Activated CD4-positive, alpha-beta T cell treated with anti-CD3 and anti-CD28 coated beads for 48 hours (primary cell): ENCODE measurements around the gene SLC12A4.
A peak's percentile ranks its signal among the peaks of the same experiment; 100 is the strongest.
"Not testable (repeated sequence)": the region's sequence is repeated elsewhere in the genome, so short reads cannot be mapped to it uniquely, and the experiment has no call there.

Source experiments
- DNase-seq: peaks from one replicate; pipeline ENCODE4 v3.0.0-alpha.2; 2020

SLC12A4 gene

DNA sequence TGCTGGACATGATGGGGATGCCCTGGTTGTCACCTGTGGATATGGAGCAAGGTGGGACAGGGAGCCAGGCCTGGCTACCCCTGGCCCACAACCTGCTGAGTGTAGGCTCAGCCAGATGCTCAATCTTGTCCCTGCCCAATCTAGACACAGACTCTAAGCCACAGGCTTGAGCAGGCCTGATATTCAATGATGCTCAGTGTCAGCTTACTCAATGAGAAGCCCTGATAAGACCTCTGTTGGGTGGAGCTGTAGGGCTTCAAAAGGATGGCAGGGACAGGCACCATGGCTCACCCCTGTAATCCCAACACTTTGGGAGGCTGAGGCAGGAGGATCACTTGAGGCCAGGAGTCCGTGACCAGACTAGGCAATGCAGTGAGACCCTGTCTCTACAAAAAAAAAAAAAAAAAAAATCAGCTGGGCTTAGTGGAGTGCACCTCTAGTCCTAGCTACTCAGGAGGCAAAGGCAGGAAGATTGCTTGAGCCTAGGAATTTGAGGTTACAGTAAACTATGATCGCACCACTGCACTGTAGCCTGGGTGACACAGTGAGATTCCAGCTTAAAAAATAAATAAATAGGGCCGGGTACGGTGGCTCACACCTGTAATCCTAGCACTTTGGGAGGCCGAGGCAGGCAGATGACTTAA is 27.9 kb downstream of the SLC12A4 start:
- no peak for DNase-seq

DNA sequence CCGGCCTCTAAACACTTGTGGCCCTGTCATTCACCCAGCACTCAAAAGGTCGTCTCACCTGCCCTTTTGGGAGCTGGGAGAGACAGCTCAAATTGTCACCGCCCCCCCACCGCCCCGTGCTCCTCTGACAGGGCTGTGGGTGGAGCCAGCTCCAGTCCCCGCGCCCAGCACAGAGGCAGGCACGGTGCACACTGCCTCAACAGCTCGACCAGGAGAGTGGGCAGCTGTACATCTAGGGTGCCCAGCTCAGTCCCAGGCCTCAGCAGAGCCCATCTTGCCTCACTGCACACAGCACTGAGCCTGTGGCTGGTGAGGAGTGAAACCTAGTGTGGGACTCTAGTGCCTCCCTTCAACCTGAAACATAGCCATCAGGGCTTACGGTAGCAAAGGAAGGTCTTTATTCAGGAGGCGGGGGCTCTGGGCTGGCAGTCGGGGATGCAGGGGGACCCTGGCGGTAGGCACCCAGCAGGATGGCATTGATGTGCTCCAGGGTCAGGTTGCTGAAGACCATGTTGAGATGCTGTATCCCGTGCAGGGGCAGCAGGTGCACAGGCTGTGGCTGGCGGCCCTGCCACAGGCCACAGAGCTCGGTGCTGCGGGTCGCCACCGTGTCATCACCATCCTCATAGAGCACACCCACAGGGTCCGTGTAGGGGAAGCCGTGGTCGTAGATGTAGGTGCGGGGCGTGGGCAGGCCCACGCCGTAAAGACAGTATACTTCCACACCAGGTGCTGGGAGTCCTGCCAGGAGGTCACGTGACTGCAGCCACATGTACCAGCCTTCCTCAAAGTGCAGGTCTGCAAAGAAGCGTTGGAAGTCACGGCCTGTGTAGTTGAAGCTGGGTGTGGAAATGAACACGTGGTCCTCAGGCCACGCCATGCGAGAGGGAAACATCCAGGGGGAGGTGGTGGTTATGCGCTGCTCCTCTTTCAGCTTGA is 28.7 kb downstream of the SLC12A4 start:
- peak; percentile 77 for DNase-seq

DNA sequence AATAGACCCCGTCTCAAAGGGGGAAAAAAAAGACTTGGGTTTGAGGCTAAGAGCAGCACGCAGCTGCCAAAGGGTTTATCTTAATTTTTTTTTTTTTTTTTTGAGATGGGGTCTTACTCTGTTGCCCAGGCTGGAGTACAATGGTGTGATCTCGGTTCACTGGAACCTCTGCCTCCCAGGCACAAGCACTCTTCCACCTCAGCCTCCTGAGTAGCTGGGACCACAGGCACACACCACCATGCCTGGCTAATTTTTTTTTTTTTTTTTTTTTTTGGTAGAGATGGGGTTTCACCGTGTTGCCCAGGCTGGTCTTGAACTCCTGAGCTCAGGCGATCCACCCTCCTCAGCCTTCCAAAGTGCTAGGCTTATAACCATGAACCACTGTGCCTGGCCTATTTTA is 30.7 kb downstream of the SLC12A4 start:
- not testable (repeated sequence) for DNase-seq

DNA sequence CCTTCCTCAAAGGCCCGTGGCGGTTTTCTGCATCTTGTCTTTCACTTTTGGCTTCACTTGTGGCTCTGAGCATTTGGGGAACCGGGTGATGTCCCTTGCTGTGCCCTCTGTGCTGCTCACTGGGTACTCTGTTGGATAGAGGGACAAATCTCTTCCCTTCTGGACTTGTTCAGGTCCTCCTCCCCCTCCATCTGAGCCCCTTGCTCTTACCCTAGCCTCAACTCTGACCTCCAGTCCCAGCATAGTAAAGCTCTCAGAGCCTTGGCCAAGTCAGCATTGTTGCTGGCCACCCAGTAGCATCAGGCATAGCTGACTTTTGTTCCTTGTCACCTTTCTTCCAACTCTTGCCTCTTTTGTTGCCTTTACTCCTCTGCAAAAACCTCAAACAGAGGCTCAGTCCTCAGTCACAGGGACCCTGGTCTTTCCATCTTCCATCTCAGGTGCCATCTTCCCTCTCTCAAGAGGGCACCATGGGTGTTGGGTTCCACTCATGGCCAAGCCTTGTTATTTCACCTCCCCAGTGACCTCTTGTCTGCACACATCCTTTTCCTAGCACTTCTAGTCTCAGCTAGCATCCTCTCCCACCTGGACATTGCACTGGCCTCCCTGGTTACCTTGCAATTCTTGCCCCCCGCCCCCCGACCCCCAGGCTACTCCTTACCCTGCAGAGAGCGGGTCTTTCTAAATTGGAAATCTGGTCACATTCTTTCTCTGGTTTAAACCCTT is 31.4 kb downstream of the SLC12A4 start:
- DNase-seq, result peak; percentile 84

DNA sequence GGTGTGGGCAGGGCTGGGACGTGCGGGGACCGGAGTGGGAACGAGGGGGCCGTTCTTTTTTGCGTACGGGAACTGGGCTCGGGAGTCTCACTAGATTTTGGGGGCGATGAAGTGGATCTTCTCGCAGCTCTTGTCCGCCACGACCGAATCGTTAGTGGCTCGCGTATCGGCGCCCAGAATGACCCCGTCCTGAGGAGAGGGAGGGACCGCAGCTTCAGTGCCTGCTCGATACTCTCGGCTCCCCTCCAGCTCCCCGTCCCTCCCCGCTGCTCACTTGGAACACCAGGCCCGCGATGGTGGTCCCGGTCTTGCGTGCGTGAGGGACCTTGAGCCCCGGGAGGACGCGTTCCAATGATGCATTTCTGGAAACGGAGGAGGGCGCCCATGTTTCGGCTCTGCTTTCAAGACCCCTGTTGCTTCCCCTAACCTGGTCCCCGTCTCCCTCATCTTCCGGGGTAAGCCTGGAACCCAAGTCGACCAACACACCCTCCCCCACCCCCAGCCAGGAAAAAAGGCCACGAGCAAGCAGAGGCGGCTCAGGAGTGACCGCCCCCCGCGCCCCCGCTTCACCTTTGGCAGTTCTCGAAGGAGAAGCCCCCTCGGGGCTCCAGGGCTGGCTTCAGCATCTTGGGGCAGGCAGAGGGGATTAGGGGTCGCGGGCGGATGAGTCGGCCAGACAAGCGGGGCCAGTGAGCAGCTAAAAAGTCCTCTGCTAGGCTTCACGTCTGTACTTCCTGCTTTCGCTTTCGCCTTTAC is 32.1 kb downstream of the SLC12A4 start, which contains the start of gene PSMB10:
Gene PSMB10 (minus strand): TSS at position 727 of the 756 bp plus-strand sequence. CDS start 101 bp downstream, at position 626.
- peak; percentile 66 for DNase-seq

DNA sequence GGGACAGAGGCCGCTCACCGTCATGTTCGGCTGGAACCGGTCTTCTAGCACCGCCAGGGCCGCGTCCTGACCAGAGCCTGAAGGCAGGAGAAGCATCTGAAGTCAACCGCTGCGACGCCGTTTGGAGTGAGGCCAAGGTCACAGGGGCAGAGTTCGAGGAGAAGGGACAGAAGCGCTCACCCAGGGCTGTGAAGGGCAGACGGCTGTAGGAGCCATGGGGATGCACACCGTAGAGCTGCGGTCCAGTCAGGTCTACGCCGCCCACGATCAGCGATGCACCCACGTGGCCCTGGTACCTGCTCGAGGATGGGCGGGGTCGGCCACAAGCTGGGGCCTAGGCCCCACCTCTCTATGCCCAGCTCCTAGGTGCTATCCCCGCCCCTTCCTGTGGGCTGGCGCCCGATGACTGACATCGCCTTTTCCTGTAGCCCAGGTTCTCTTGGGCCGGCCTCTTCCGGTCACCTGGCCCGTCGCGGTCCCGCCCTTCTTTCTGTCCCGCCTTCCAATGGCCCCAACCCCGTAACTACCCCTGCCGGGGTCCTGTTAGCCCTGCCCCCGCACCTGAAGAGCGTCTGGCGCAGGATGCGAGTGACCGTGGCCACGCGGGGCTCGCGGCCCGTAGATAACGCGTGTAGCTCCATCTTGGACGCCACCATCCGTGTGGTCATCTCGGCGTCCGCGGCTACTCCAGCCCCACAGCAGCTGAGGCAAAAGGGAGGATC is 32.9 kb downstream of the SLC12A4 start:
- peak; percentile 98 for DNase-seq

DNA sequence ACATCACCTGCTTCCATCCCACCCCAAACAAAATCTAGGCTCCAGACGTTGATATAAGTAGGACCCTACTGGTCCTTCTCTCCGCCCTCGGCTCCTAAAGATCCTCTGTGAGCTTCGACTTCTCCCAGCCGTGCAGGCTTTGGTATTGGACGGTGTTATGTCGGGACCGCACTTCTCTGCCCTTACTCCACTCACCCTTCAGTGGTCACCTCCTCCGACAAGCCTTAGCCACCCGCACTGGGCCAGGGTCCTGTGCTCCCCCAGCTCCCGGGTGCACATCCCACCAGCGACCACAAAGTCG is 33.4 kb downstream of the SLC12A4 start:
- DNase-seq, result no peak

DNA sequence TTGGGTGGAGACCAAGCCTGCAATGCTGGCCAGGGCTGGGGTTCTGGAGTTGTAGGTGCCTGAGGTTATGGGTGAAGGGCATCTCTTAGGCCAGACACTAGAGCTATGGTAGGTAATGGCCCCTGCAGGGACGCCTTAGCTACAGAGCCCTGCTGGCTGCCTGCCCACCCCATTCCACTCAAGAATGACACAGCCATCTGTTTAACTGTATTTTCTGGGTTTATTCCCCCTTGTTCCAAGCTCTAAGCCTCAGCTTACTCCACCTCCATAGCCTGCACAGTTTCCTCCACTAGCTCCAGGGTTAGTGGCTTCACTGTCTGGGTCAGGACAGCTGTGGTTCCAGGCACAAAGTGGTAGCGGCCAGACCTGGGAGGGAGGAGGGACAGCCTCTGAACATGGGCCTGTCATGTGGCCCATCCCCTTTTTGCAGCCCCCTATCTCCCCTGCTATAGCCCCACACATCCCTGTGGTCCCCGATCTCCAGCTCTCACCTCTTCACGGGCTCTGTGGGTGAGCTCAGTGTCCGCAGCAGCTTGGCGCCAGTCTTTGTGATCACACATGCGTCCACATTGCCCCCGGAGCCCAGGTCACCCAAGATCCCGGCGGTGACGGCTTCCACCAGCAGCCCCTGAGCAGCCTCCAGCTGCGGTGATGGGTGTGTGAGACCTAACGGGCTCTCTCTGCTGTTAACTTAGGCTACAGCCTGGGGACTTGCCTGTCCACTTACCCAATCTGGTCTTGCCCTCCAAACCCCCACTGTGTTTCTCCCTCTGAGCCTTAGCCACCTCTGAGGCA is 33.9 kb downstream of the SLC12A4 start:
- no peak for DNase-seq

DNA sequence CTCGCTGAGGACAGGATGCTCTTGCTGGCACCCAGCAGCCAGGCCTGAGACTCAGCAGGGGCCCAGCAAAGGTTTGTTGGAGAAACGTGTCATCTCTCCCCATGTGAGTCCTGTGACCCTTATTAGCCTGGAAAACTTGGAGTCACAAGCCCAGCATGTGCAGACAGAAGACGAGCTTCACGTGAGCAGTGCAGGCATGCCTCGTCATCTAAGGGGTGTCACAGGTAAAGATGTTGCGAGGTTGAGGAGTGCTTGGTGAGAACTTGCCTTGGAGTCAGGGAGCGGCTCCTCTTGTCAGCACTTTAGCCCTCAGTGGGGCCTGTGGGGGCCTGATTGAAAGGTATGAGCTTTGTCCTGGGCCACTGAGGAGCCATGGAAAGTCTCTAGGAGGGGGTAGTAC is 34.6 kb downstream of the SLC12A4 start:
- no peak for DNase-seq

DNA sequence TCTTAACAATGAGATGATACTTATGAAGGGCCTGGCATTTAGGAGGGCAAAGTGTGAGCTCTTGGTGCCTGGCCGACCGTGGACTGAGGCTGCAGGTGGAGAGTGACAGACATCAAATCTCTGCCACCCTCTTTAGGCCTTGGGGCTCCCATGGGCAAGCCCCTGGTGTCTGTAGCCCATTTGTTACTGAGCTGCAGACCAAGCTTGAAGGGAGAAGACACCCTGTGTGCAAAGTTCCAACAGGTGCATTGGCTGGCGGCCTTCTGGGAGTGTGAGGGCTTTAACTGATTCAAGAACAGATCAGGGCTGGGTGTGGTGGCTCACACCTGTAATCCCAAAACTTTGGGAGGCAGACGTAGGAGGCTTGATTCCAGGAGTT is 36.0 kb downstream of the SLC12A4 start:
- DNase-seq, result no peak

DNA sequence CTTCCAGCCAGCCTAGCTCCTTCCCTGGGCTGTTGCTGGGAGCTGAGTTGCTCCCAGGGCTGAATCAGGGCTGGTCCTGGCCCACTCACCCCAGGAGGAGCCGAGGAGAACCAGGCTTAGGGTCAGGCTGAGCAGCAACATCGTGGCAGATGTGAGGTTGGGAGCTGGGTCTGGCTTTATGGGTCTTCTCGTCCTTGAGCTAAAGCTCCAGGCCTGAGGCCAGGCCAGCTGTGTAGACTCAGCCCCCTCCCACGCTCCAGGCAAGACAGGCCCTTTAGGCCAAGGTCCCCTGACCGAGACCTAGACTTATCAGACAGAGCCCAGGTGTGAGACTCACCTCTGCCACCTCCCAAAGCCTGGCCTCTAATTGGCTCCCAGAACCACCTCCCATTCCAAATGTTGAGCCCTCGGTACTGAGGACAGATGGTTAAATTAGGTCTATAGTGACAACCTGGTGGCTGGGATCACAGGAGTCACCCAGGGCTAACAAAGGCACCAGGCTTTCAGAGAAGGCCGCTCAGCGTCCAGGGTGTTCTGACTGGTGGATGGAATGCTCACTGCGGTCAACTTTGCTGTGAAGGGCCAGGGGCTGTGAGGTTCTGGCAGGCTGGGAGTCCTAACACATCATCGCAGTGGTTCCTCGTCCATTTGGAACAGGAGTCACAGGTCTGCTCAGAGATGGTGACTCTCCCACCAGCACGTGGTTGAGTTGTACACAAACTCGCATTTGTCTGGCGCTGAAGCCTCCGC is 36.5 kb downstream of the SLC12A4 start, which contains the start of gene CTRL:
Gene CTRL (minus strand): TSS at position 151 of the 750 bp plus-strand sequence. CDS start 10 bp downstream, at position 141.
- no peak for DNase-seq

DNA sequence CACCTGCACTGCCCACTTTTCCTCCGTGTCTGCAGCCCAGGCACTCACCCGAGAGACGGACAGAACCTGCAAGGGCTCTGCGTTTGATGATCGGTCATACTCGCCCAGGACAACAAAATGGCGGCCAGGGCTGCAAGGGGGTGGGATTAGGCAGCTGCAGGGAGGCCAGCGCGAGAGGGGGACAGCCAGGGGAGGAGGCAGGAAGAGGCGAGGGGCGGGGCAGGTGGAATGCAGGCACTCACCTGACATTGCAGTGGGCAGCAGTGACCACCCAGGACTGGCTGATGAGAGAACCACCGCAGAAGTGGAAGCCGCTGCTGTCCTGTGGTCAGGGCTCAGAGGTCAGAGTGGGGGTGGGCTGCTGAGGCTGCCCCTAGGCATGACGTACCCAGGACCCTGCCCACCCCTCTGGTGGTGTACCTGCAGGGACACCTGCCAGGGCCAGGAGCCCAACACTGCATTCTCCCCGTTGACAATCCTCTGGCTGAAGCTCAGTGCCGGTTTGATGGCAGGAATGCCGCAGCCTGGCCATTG is 37.7 kb downstream of the SLC12A4 start:
- DNase-seq, result no peak

DNA sequence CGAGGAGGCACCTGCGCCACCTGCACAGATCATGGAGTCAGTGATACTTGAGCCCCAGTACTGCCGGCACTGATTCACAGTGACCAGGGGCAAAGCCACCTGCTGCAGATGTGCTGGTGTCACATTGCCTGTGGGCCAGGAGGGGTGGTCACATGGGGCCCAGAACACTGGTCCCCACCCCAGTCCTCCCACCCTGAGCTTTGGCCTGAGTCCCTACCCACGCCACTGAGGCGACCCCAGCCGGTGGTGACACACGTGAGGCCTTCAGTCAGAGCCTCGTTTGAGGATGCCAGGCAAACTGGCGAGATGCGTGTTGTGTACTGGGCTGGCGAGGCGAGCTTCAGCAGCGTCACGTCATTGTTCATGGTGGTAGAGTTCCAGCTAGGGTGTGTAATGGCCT is 38.2 kb downstream of the SLC12A4 start:
- no peak for DNase-seq

DNA sequence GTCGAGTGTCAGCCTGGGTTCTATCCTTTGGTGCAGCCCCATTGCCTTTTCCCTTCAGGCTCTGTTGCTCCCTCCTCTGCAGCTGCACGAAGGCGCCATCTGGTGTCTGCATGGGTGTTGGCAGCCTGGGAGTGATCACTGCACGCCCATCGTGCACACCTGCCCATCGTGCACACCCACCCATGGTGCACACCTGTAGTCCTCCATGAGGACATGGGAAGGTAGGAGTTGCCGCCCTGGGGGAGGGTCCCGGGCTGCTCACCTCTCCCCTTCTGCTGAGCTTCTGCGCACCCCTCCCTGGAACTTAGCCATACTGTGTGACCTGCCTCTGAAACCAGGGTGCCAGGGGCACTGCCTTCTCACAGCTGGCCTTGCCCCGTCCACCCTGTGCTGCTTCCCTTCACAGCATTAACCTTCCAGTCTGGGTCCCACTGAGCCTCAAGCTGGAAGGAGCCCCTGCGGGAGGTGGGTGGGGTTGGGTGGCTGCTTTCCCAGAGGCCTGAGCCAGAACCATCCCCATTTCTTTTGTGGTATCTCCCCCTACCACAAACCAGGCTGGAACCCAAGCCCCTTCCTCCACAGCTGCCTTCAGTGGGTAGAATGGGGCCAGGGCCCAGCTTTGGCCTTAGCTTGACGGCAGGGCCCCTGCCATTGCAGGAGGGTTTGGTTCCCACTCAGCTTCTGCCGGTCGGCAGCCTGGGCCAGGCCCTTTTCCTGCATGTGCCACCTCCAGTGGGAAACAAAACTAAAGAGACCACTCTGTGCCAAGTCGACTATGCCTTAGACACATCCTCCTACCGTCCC is 39.7 kb downstream of the SLC12A4 start:
- DNase-seq, result peak; percentile 86

DNA sequence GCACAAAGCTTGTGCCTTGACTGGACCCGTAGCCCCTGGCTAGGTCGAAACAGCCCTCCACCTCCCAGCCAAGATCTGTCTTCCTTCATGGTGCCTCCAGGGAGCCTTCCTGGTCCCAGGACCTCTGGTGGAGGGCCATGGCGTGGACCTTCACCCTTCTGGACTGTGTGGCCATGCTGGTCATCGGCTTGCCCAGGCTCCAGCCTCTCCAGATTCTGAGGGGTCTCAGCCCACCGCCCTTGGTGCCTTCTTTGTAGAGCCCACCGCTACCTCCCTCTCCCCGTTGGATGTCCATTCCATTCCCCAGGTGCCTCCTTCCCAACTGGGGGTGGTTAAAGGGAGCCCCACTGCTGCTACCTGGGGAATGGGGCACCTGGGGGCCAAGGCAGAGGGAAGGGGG is 40.3 kb downstream of the SLC12A4 start:
- no peak for DNase-seq

DNA sequence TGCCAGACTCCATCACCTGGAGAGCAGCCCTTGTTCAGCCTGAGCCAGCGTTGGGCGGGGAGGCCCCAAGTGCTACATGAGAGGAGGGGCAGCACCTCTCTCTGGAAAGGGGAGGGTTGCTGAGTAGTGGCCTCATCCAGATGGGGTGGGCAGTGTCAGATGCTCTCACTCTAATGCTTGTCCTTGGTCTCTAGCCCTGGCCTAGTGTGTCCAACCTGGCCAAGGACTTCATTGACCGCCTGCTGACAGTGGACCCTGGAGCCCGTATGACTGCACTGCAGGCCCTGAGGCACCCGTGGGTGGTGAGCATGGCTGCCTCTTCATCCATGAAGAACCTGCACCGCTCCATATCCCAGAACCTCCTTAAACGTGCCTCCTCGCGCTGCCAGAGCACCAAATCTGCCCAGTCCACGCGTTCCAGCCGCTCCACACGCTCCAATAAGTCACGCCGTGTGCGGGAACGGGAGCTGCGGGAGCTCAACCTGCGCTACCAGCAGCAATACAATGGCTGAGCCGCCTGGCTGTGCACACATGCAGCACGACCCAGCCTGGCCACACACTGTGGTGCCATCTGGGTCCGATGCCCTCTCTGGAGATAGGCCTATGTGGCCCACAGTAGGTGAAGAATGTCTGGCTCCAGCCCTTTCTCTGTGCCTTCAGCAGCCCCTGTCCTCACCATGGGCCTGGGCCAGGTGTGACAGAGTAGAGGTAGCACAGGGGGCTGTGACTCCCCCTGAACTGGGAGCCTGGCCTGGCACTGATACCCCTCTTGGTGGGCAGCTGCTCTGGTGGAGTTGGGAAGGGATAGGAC is 41.1 kb downstream of the SLC12A4 start:
- DNase-seq, result no peak

DNA sequence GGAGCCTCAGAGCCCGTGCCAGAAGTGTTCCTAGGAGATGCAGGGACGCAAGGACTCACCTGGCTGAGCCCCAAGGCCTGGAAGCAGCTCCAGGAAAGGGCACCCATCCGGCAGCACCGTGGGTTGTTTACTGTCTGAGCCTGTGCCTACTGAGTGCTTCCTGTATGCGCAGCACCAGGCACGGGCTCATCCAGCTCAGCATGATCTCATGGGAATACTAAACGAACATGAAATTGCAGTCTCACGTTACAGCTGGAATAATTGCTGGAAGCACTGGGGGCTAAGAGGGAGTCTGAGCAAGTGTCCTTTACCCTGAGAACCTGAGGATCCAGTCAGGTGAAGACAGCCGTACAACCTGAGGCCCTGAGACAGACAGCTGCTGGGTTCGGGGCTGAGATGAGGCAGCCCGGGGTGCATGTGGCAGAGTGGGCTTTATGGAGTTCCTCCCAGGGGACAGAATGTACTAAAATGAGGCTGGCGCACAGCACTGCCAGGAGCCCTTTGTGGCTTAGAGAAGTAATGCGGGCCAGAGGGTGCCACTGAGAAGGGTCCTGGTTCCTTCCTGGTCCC is 42.2 kb downstream of the SLC12A4 start:
- DNase-seq, result no peak
